WERI-Rb-1 (cell line): Measurements from ENCODE around the gene PELI1.
A peak's percentile ranks its signal among the peaks of the same experiment; 100 is the strongest.

Experiments
- DNase-seq: peaks from one replicate; pipeline ENCODE4 v3.0.0-alpha.2; 2020
- H3K27ac ChIP-seq: fragments of 250-450 bp; sonication (Bioruptor Pico); 2 replicates; pipeline ENCODE4 v1.5.1; 2020; ENCODE audit warnings: mild to moderate bottlenecking, moderate library complexity
- H3K27me3 ChIP-seq: fragments of 250-450 bp; sonication (Bioruptor Pico); 2 replicates; pipeline ENCODE4 v1.5.1; 2021; ENCODE audit warnings: mild to moderate bottlenecking, low read depth, moderate library complexity; ENCODE audit not compliant: insufficient read depth, severe bottlenecking
- H3K36me3 ChIP-seq: fragments of 250-450 bp; sonication (Bioruptor Pico); 2 replicates; pipeline ENCODE4 v1.5.1; 2020; ENCODE audit warnings: mild to moderate bottlenecking, moderate library complexity
- H3K4me3 ChIP-seq: 2 replicates; pipeline ENCODE4 v1.5.1; 2011; ENCODE audit warnings: low read depth, mild to moderate bottlenecking, control low read depth, low read length
- H3K9me3 ChIP-seq: fragments of 250-450 bp; sonication (Bioruptor Pico); 2 replicates; pipeline ENCODE4 v1.5.1; 2021; ENCODE audit warnings: mild to moderate bottlenecking, moderate library complexity; ENCODE audit not compliant: severe bottlenecking
- CTCF ChIP-seq: IDR thresholded peaks from 2 replicates; pipeline ENCODE4 v1.5.1; 2011; ENCODE audit warnings: low read depth, mild to moderate bottlenecking, control low read depth, inconsistent platforms, low read length

The PELI1 gene

GRCh38 chr2:64067326-64067725, 76.9 kb downstream of the PELI1 start:
- Histone ChIP-seq H3K9me3 (no peaks in the 10 kb centered on the region), H3K27ac (no peak overlapping the region), H3K4me3 (no peak overlapping the region), H3K36me3 (no peaks in the 10 kb centered on the region), H3K27me3 (no peaks in the 10 kb centered on the region)
- no peak for DNase-seq
- TF ChIP-seq CTCF = no peak

GRCh38 chr2:64065516-64065915, 78.7 kb downstream of the PELI1 start:
- Histone ChIP-seq H3K27me3 (no peaks in the 10 kb centered on the region), H3K4me3 (no peak overlapping the region), H3K36me3 (no peaks in the 10 kb centered on the region), H3K9me3 (no peaks in the 10 kb centered on the region), H3K27ac (no peak overlapping the region)
- no peak for TF ChIP-seq CTCF
- no peak for DNase-seq

DNA sequence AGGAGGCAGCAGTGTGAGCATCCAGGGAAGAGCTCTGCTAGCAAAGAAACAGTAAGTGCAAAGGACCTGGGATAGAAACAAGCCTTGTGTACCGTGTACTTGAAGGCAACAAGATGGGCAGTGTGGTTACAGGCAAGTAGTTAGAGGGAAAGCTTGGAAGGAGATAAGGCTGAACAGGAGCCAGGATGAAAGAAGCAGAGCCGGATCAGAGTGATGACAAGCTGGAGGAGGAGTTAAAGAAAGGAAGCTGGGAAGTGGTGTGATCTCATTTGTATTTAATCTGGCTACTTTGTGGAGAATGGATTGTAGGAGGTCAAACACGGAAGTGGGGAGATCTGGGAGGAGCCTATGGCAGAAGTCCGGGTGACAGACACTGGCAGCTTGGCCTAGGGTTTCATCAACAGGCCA, 80.3 kb downstream of the PELI1 start:
- TF ChIP-seq CTCF = no peak
- H3K27me3 ChIP-seq = no peaks in the 10 kb centered on the region
- no peak overlapping the region for H3K27ac ChIP-seq
- H3K9me3 ChIP-seq = no peaks in the 10 kb centered on the region
- H3K36me3 ChIP-seq = no peaks in the 10 kb centered on the region
- H3K4me3 ChIP-seq = no peak overlapping the region
- DNase-seq = peak; percentile 70

DNA sequence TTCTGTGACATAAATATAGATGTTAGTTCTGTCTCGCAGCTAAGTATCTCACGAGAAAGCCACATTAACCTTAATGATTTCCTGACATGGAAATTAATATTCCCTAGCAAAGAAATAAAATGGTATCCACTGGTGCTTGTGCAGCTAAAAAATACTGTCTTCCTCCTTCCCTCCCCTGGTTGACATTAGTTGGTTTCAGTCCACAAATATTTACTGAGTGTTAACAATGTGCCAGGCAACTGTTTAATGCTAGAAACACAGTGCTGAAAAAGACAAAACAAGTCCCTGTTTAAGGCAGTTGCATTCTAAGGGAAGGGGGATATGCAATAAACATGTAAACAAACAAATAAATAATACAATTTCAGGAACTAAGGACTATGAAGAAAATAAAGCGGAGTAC, 80.8 kb downstream of the PELI1 start:
- no peak for DNase-seq
- Histone ChIP-seq H3K27ac (no peak overlapping the region), H3K36me3 (no peaks in the 10 kb centered on the region), H3K4me3 (no peak overlapping the region), H3K9me3 (no peaks in the 10 kb centered on the region), H3K27me3 (no peaks in the 10 kb centered on the region)
- TF ChIP-seq CTCF = no peak

DNA sequence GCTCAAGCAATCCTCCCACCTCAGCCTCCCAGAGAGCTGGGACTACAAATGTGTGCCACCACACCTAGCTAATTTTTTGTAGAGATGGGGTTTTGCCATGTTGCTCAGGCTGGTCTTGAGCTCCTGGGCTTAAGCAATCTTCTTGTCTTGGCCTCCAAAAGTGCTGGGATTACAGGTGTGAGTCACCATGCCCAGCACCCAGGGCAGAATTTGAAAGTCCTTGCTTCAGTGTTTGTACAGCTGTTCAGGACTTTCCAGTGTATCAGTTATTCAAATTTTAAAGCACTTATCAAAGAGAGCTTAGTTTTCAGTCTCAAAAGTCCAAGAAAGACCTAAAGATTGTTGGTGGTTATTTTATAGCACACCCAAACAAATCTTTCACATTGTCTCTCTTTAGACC, 81.4 kb downstream of the PELI1 start:
- no peaks in the 10 kb centered on the region for H3K9me3 ChIP-seq
- no peak overlapping the region for H3K4me3 ChIP-seq
- TF ChIP-seq CTCF = no peak
- H3K27ac ChIP-seq = no peak overlapping the region
- H3K36me3 ChIP-seq = no peaks in the 10 kb centered on the region
- no peaks in the 10 kb centered on the region for H3K27me3 ChIP-seq
- DNase-seq = no peak

GRCh38 chr2:64059270-64059669, 85.0 kb downstream of the PELI1 start:
- no peak for TF ChIP-seq CTCF
- no peak for DNase-seq
- no peak overlapping the region for H3K27ac ChIP-seq
- no peak overlapping the region for H3K4me3 ChIP-seq
- H3K36me3 ChIP-seq = no peaks in the 10 kb centered on the region
- H3K9me3 ChIP-seq = no peaks in the 10 kb centered on the region
- no peaks in the 10 kb centered on the region for H3K27me3 ChIP-seq
